Eye (tissue), 1 donor: ENCODE results near the gene PARD3.
A peak's percentile ranks its signal among the peaks of the same experiment; 100 is the strongest.
"Not testable (repeated sequence)": the region's sequence is repeated elsewhere in the genome, so short reads cannot be mapped to it uniquely, and the experiment has no call there.

Experiments used
- DNase-seq: peaks from one replicate; pipeline ENCODE4 v3.0.0-alpha.2; 2015

Gene PARD3

GRCh38 chr10:34406463-34407323 lies 408.4 kb downstream of the PARD3 start:
- no peak for DNase-seq

- no peak for DNase-seq
Observed at GRCh38 chr10:34405611-34406462, 409.3 kb downstream of the PARD3 start.

DNA sequence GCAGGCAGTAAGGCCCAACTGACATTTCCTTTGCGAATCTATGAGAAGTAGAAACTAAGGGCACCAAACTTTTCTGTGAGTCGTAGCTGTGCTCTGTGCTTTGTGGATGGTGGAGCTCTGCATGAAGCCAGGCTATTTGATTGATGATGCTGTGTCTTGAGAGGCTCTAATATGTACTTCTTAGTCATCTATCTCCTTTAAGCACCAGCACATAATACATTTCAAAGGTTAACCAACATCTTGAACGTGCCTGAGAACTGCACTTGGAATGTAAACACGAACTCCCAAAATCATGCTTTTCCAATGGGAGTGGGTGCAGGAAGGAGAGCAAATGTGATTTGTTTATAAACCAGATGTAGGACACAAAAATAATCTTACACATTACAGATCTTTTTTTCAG lies 411.6 kb downstream of the PARD3 start:
- DNase-seq, result no peak

DNA sequence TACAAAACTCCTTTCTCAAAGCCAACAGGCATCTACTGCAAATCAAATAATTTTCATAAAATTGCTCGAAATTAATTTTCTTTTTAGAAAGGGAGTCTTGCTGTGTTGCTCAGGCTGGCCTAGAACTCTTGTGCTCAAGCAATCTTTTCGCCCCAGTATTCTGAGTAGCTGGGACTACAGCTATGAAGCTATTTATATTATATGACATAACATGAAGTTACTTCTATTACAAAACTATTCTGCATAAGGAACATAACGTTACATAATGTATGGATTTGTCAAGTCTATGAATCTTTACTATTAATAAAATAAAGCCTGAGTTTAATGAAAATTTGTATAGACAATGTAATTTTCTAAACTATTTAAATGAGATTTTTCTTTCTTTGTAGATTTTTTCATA lies 415.0 kb downstream of the PARD3 start:
- DNase-seq, result no peak

- no peak for DNase-seq
Observed at GRCh38 chr10:34399013-34399412, 416.1 kb downstream of the PARD3 start.

DNA sequence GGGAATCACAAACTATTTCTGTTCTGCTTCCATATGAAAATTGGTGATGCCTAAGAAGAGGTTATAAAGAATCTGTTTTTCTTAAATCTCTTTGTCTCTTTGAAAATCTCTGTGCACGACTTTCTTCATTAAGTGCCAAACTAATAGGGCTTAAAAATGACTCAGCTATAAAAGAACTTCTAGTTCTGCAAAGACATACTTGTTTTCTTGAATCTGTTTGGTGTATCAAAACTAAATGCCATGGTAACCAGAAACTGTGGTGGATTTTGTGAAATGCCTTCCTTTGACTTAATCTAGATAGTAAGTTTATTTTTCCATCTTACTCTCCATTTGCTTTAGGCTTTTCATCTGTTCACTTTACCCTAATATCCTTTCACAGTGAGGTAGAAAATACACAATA lies 417.8 kb downstream of the PARD3 start:
- DNase-seq, result no peak

DNA sequence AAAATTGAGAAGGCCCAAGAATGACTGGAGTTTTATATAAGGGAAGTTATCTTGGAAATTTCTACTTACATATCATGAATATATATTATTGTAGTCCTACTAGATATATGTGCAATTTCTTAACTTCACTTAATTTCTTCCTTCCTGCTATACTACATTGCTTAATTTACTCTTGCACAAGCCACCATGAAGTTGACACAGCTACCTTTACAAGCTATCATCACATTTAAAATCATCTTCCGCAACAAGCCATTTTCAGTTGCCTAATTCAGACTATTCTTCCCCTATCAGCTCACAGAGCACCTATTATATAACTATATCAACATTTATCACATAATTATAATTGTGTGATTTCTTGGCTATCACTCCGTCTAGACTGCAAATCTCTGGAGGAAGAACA lies 418.4 kb downstream of the PARD3 start:
- DNase-seq, result no peak

DNA sequence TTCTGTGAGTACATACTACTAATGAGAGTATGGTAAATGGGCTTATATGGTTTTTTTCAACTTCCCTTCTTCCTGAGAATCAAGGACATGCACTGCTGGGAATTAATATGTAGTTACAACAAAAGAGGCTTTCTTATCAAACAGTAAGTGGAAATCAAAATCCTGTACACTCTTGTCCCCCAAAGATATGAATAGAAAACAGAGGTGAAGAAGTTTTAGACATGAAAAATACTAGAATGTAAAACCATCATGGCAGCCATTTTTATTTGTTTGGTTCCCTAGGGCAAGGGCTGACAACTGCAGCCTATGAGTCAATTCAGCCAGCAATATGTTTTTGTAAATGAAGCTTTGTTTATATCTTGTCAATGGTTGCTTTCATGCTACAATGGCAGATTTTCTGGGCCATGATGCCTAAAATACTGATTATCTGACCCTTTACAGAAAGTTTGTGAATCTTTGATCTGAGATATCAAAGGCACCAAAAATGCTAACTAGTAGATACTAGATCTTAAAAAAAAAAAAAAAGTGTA lies 422.4 kb downstream of the PARD3 start:
- no peak for DNase-seq

GRCh38 chr10:34391168-34391567 lies 423.9 kb downstream of the PARD3 start:
- DNase-seq, result not testable (repeated sequence)

GRCh38 chr10:34389801-34390200 lies 425.3 kb downstream of the PARD3 start:
- no peak for DNase-seq

DNA sequence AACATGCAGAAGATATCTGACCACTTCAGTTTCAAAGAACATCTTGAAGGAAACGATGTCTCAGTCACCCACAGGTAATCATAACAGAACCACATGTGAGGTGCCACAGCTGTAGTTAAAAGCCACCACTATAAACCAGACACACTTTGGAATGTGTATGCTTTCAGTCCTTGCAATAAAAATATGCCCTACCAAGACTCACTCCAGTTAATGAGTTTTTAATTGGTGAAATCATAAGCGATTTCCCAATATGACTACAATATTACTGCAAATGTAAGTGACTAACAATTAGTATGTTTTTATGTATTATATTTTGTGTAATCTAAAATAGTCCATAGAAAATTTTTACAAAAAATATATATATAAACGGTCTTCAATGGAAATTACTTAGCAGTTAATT lies 428.2 kb downstream of the PARD3 start:
- DNase-seq, result no peak

DNA sequence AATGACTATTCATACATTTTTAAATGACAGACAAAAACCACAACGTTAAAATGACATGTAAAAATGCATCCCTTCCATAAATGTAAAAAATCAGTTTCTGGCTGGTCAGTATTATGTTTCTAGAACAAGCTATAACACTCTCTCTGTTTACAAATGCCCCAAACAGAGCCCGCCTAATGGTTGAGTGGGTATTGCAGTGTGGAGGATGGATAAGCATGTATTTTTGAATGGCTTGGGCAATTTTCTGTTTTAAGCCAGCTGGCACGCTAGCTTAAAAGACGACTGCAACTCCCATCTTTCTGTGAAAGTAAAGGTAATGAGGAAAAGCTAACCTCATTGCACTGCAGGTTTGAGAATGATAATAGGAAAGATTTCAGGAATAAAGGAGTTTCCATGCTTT lies 430.7 kb downstream of the PARD3 start:
- DNase-seq, result no peak

DNA sequence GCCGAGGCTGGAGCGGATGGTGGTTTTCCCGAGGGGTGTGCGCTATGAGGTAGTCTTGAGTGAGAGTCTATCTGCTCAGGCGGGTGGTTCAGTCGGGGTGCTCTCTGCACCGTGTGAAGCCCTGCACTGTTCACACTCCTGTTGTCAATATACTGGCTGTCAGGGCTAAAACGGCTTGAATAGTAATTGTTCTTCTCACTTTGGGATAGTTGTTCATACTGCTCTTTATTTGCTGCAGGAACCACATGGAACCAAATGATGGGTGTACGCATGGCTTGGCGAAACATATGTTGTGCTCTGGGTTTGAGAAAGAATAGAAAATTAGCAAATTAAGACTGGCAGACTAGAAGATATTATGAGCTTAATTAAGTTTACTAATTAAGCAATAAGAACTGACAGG lies 432.5 kb downstream of the PARD3 start:
- peak; percentile 51 for DNase-seq

DNA sequence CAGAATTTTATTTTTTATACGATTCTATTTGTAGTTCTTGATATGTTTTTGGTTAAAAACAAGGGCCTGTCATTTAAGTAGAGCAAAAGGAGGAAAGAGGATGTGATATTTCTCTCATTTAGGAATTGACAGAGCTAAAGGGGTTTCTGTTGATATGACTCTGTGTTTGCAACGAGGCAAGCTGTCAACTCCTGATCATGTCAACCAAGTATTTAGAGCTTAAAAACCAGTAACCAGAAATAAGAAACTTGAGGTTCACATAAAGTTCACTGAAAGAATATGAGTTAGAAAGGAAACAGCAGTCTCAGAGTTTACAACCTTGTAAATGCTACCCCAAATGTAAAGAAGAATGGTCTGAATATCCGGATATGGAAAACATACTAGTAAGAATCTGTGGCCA lies 434.2 kb downstream of the PARD3 start:
- peak; percentile 78 for DNase-seq

GRCh38 chr10:34378297-34378696 lies 436.8 kb downstream of the PARD3 start:
- DNase-seq, result no peak

DNA sequence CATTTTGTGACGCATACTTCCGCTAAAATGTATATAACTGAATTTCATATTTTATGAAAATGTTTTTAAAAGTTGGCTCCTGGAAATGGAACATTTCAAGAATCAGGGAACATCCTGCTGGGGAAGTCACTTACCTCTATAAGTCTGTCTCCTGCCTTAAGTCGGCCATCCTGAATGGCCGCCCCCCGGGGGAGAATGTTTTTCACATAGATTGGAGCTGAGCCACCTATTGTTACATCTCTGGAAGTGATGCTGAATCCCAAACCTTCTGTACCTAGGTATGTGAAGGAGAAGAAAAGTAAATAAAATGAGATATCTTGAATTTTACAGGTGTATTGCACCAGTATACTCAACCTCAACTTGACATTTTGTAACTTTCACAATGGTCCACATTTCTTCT lies 437.3 kb downstream of the PARD3 start:
- no peak for DNase-seq

GRCh38 chr10:34374356-34375045 lies 440.6 kb downstream of the PARD3 start:
- DNase-seq, result peak; percentile 56

DNA sequence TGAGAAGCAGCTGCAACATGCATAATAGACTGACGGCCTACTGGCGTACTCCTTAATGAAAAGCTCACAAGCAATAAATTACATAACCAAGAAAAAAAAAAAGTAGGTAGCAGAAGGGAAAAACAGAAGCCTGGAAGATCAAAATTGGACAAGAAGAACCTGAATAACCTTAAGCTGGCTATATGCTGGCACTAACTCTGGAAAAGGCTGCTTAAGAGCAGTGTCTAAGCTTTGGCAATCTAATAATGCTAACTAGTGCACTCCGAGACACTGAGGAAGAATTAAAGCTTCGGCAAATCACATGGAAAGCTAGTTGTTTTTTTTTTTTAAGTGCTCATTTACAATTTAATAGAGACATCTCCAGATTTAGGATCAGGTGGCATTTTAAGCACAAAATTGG lies 441.9 kb downstream of the PARD3 start:
- no peak for DNase-seq

- DNase-seq, result no peak
Observed at GRCh38 chr10:34372509-34372908, 442.6 kb downstream of the PARD3 start.

DNA sequence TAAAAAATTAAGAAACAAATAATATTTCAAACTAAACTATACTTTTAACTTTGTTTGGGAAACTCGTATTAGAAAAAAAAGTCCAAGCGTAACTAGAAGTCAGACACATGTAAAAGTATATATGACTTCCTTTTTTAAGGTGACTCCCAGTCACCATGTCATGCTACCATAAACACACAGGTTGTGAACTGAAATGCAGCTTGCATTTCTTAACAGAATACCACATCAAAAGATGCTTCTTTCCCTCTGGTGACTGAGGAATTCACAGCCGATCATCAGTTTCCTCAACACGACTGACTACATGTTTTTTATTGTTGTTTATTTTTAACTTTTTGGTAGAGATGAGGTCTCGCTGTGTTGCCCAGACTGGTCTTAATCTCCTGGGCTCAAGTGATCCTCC lies 445.0 kb downstream of the PARD3 start:
- no peak for DNase-seq

DNA sequence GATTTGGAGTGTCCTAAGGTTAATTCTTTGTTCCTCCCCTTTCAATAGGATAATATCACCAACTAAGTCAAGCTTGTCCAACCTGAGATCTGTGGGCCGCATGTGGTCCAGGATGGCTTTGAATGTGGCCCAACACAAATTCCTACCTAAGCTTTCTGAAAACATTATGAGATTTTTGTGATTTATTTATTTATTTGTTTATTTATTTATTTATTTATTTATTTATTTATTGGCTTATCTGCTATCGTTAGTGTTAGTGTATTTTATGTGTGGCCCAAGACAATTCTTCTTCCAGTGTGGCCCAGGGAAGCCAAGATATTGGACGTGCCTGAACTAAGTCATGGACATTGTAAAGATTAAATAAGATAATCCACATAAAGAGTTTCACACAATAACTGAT lies 446.0 kb downstream of the PARD3 start:
- no peak for DNase-seq

- DNase-seq, result no peak
Observed at GRCh38 chr10:34364253-34365037, 450.7 kb downstream of the PARD3 start.
